ENCODE data around the gene NTM. TPM values are rescaled to one million over a fixed set of nuclear protein-coding genes. Genes with fewer than 3 reads are reported as not detected.

The NTM gene
- total RNA-seq, 2 donors from 2014 or later = 1.7 to 3.6 TPM

- peaks cover 4% of the 10 kb centered on the region for H3K4me1 ChIP-seq (ENCODE audit: control insufficient read depth, insufficient read depth, low read length)
- 80 to 89% methylated on average over 3 of the region's 3 CpGs for WGBS, 2 experiments (ENCODE audit: insufficient coverage in 1 of 2, insufficient read length in 1 of 2)
- no peaks in the 10 kb centered on the region for H3K9me3 ChIP-seq (ENCODE audit: control insufficient read depth, low read length)
- H3K27ac Mint-ChIP-seq = no peak overlapping the region
- peaks cover 57% of the 10 kb centered on the region for H3K27me3 ChIP-seq (ENCODE audit: control insufficient read depth, insufficient read depth, low read length, poor library complexity, severe bottlenecking)
- H3K9ac ChIP-seq (ENCODE audit: extremely low read depth, low read length, poor library complexity, severe bottlenecking) = no peak overlapping the region
- no peak for TF ChIP-seq CTCF (conservative IDR thresholded peaks at IDR 0.05)
- H3K27me3 Mint-ChIP-seq (ENCODE audit: insufficient read depth) = peaks cover 68% of the 10 kb centered on the region
- no peak overlapping the region for H3K4me3 Mint-ChIP-seq
- peaks cover 11% of the 10 kb centered on the region for H3K4me1 Mint-ChIP-seq
- no peaks in the 10 kb centered on the region for H3K9me3 Mint-ChIP-seq
- H3K27ac ChIP-seq (ENCODE audit: low read depth, low read length) = no peak overlapping the region
- no peaks in the 10 kb centered on the region for H3K36me3 Mint-ChIP-seq (ENCODE audit: low read depth)
- peak; percentile 58 for DNase-seq
- no peaks in the 10 kb centered on the region for H3K36me3 ChIP-seq (ENCODE audit: control insufficient read depth, insufficient read depth, low read length)
- peak overlapping the region; percentile 25 for H3K4me3 ChIP-seq (ENCODE audit: low read length)
These were observed 509.9 kb downstream of the NTM start for GRCh38 chr11:131880316-131880715.

- DNase-seq = no peak
- peaks cover 4% of the 10 kb centered on the region for H3K4me1 ChIP-seq (ENCODE audit: control insufficient read depth, insufficient read depth, low read length)
- H3K4me3 ChIP-seq (ENCODE audit: low read length) = no peak overlapping the region
- Mint-ChIP-seq H3K4me1 (peaks cover 11% of the 10 kb centered on the region), H3K4me3 (no peak overlapping the region), H3K36me3 (ENCODE audit: low read depth) (no peaks in the 10 kb centered on the region), H3K9me3 (no peaks in the 10 kb centered on the region), H3K27me3 (ENCODE audit: insufficient read depth) (peaks cover 71% of the 10 kb centered on the region), H3K27ac (no peak overlapping the region)
- 94% methylated on average over 4 to 6 of the region's 6 CpGs for WGBS, 2 experiments (ENCODE audit: insufficient coverage in 1 of 2, insufficient read length in 1 of 2)
- H3K27ac ChIP-seq (ENCODE audit: low read depth, low read length) = no peak overlapping the region
- H3K27me3 ChIP-seq (ENCODE audit: control insufficient read depth, insufficient read depth, low read length, poor library complexity, severe bottlenecking) = peaks cover 63% of the 10 kb centered on the region
- no peak for TF ChIP-seq CTCF (conservative IDR thresholded peaks at IDR 0.05)
- no peaks in the 10 kb centered on the region for H3K36me3 ChIP-seq (ENCODE audit: control insufficient read depth, insufficient read depth, low read length)
- no peak overlapping the region for H3K9ac ChIP-seq (ENCODE audit: extremely low read depth, low read length, poor library complexity, severe bottlenecking)
- no peaks in the 10 kb centered on the region for H3K9me3 ChIP-seq (ENCODE audit: control insufficient read depth, low read length)
These were observed 510.6 kb downstream of the NTM start for GRCh38 chr11:131880976-131881375.

GRCh38 chr11:131883332-131883731 is 512.9 kb downstream of the NTM start:
- Histone ChIP-seq H3K36me3 (ENCODE audit: control insufficient read depth, insufficient read depth, low read length) (no peaks in the 10 kb centered on the region), H3K4me1 (ENCODE audit: control insufficient read depth, insufficient read depth, low read length) (peaks cover 4% of the 10 kb centered on the region), H3K9ac (ENCODE audit: extremely low read depth, low read length, poor library complexity, severe bottlenecking) (no peak overlapping the region), H3K27me3 (ENCODE audit: control insufficient read depth, insufficient read depth, low read length, poor library complexity, severe bottlenecking) (peaks cover 60% of the 10 kb centered on the region), H3K4me3 (ENCODE audit: low read length) (no peak overlapping the region), H3K9me3 (ENCODE audit: control insufficient read depth, low read length) (no peaks in the 10 kb centered on the region), H3K27ac (ENCODE audit: low read depth, low read length) (no peak overlapping the region)
- TF ChIP-seq CTCF (conservative IDR thresholded peaks at IDR 0.05) = peak; percentile 74
- H3K4me1 Mint-ChIP-seq = peaks cover 11% of the 10 kb centered on the region
- no peaks in the 10 kb centered on the region for H3K36me3 Mint-ChIP-seq (ENCODE audit: low read depth)
- no peak overlapping the region for H3K27ac Mint-ChIP-seq
- peaks cover 66% of the 10 kb centered on the region for H3K27me3 Mint-ChIP-seq (ENCODE audit: insufficient read depth)
- 87 to 88% methylated on average over 6 of the region's 6 CpGs for WGBS, 2 experiments (ENCODE audit: insufficient coverage in 1 of 2, insufficient read length in 1 of 2)
- DNase-seq = no peak
- H3K4me3 Mint-ChIP-seq = no peak overlapping the region
- H3K9me3 Mint-ChIP-seq = no peaks in the 10 kb centered on the region
